Stimulated activated CD4-positive, alpha-beta T cell treated with anti-CD3 and anti-CD28 coated beads, Interleukin-12 subunit alpha, Interleukin-12 subunit beta, amount 100 ng/mL, for 48 hours (primary cell): ENCODE results near the gene NUDT11.
"Not testable (repeated sequence)": the region's sequence is repeated elsewhere in the genome, so short reads cannot be mapped to it uniquely, and the experiment has no call there.

Source experiments
- DNase-seq, 3 donors: peaks; one replicate each; pipeline ENCODE4 v3.0.0-alpha.2; 2020; ENCODE audit warnings: low read depth in 2 of 3, low spot score in 1 of 3

NUDT11 gene

GRCh38 chrX:51496501-51497291, at the start of gene NUDT11:
Gene NUDT11 (minus strand): TSS chrX:51496592. CDS start chrX:51496444, 148 bp downstream.
- peak in 2 of 3 donors; percentile 21 to 26 for DNase-seq

GRCh38 chrX:51520393-51520792, 24.0 kb upstream of the NUDT11 start:
- no peak for DNase-seq

- DNase-seq = not testable (repeated sequence)
Observed at GRCh38 chrX:51519131-51519530, 22.7 kb upstream of the NUDT11 start.

GRCh38 chrX:51507551-51507950, 11.2 kb upstream of the NUDT11 start:
- DNase-seq = no peak

- not testable (repeated sequence) for DNase-seq
Observed at GRCh38 chrX:51495701-51496488, 497 bp downstream of the NUDT11 start.

- no peak for DNase-seq
Observed at GRCh38 chrX:51494409-51494808, 2.0 kb downstream of the NUDT11 start.

GRCh38 chrX:51487960-51488267, 8.5 kb downstream of the NUDT11 start:
- no peak for DNase-seq

GRCh38 chrX:51484616-51485015, 11.8 kb downstream of the NUDT11 start:
- DNase-seq = no peak

GRCh38 chrX:51482411-51482810, 14.0 kb downstream of the NUDT11 start:
- not testable (repeated sequence) for DNase-seq

- DNase-seq = no peak
Observed at GRCh38 chrX:51476930-51477329, 19.5 kb downstream of the NUDT11 start.

GRCh38 chrX:51463322-51463721, 33.1 kb downstream of the NUDT11 start:
- DNase-seq = no peak

- peak in 1 of 3 donors; percentile 31 for DNase-seq
Observed at GRCh38 chrX:51461053-51462044, 35.0 kb downstream of the NUDT11 start.

- DNase-seq = peak in 1 of 3 donors; percentile 23
Observed at GRCh38 chrX:51459125-51459524, 37.3 kb downstream of the NUDT11 start.

GRCh38 chrX:51456814-51457213, 39.6 kb downstream of the NUDT11 start:
- no peak for DNase-seq

- no peak for DNase-seq
Observed at GRCh38 chrX:51456246-51456645, 40.1 kb downstream of the NUDT11 start.

- DNase-seq = no peak
Observed at GRCh38 chrX:51440365-51440764, 56.0 kb downstream of the NUDT11 start.
